RWPE2 (cell line): ENCODE data around the gene TMEM59L.

Experiments used
- ATAC-seq: fragments of 200-7000 bp; cut with Tn5 transposase; 3 replicates; pipeline ENCODE4 v1.9.1; 2021; ENCODE audit warnings: low read depth
- DNase-seq: peaks from one replicate; pipeline ENCODE4 v3.0.0-alpha.2; 2020; ENCODE audit warnings: low spot score
- H3K27ac ChIP-seq: fragments of 450-650 bp; 2 replicates; pipeline ENCODE4 v1.5.1; 2017; ENCODE audit warnings: mild to moderate bottlenecking; ENCODE audit not compliant: poor library complexity, severe bottlenecking
- H3K27me3 ChIP-seq: fragments of 250-450 bp; sonication (Bioruptor Pico); 2 replicates; pipeline ENCODE4 v1.5.1; 2021; ENCODE audit warnings: mild to moderate bottlenecking, moderate library complexity; ENCODE audit not compliant: insufficient read depth, poor library complexity, severe bottlenecking
- H3K36me3 ChIP-seq: fragments of 250-450 bp; sonication (Bioruptor Pico); 2 replicates; pipeline ENCODE4 v1.5.1; 2020; ENCODE audit warnings: low read depth, mild to moderate bottlenecking, moderate library complexity
- H3K4me1 ChIP-seq: fragments of 250-450 bp; sonication (Bioruptor Pico); 2 replicates; pipeline ENCODE4 v1.5.1; 2021; ENCODE audit warnings: mild to moderate bottlenecking, moderate library complexity; ENCODE audit not compliant: insufficient read depth, poor library complexity, severe bottlenecking
- H3K4me3 ChIP-seq: fragments of 250-450 bp; sonication (Bioruptor Pico); 2 replicates; pipeline ENCODE4 v1.5.1; 2021; ENCODE audit warnings: mild to moderate bottlenecking, moderate library complexity; ENCODE audit not compliant: severe bottlenecking
- H3K9me3 ChIP-seq: fragments of 250-450 bp; sonication (Bioruptor Pico); 2 replicates; pipeline ENCODE4 v1.5.1; 2021; ENCODE audit warnings: mild to moderate bottlenecking, moderate library complexity; ENCODE audit not compliant: severe bottlenecking
- CTCF ChIP-seq: fragments of 450-650 bp; IDR thresholded peaks from one replicate; pipeline ENCODE4 v1.5.1; 2017; ENCODE audit warnings: mild to moderate bottlenecking, moderate library complexity; ENCODE audit not compliant: poor library complexity, severe bottlenecking

Gene TMEM59L

GRCh38 chr19:18667531-18668251 lies 55.0 kb downstream of the TMEM59L start:
- TF ChIP-seq CTCF = no peak
- no peaks in the 10 kb centered on the region for H3K4me1 ChIP-seq
- H3K4me3 ChIP-seq = no peak overlapping the region
- ATAC-seq (no peak), DNase-seq (no peak)
- H3K27ac ChIP-seq = no peak overlapping the region
- no peaks in the 10 kb centered on the region for H3K9me3 ChIP-seq
- no peaks in the 10 kb centered on the region for H3K36me3 ChIP-seq
- H3K27me3 ChIP-seq = no peaks in the 10 kb centered on the region

- Histone ChIP-seq H3K27ac (no peak overlapping the region), H3K27me3 (no peaks in the 10 kb centered on the region), H3K4me3 (no peak overlapping the region), H3K36me3 (no peaks in the 10 kb centered on the region), H3K9me3 (no peaks in the 10 kb centered on the region), H3K4me1 (no peaks in the 10 kb centered on the region)
- ATAC-seq (no peak), DNase-seq (no peak)
- no peak for TF ChIP-seq CTCF
Observed at GRCh38 chr19:18668252-18668631, 55.6 kb downstream of the TMEM59L start.

- Histone ChIP-seq H3K4me3 (no peak overlapping the region), H3K27me3 (no peaks in the 10 kb centered on the region), H3K36me3 (no peaks in the 10 kb centered on the region), H3K4me1 (no peaks in the 10 kb centered on the region), H3K9me3 (no peaks in the 10 kb centered on the region), H3K27ac (no peak overlapping the region)
- DNase-seq (no peak), ATAC-seq (no peak)
- TF ChIP-seq CTCF = no peak
Observed at GRCh38 chr19:18668744-18669523, 56.3 kb downstream of the TMEM59L start.

- DNase-seq (no peak), ATAC-seq (no peak)
- H3K4me1 ChIP-seq = no peaks in the 10 kb centered on the region
- no peaks in the 10 kb centered on the region for H3K9me3 ChIP-seq
- H3K36me3 ChIP-seq = no peaks in the 10 kb centered on the region
- no peak for TF ChIP-seq CTCF
- H3K27me3 ChIP-seq = no peaks in the 10 kb centered on the region
- H3K27ac ChIP-seq = no peak overlapping the region
- H3K4me3 ChIP-seq = no peak overlapping the region
Observed at GRCh38 chr19:18669524-18669817, 56.8 kb downstream of the TMEM59L start.

- no peak for DNase-seq
- Histone ChIP-seq H3K4me3 (no peak overlapping the region), H3K36me3 (no peaks in the 10 kb centered on the region), H3K9me3 (no peaks in the 10 kb centered on the region), H3K27ac (no peak overlapping the region), H3K27me3 (no peaks in the 10 kb centered on the region), H3K4me1 (no peaks in the 10 kb centered on the region)
- no peak for ATAC-seq
- no peak for TF ChIP-seq CTCF
Observed at GRCh38 chr19:18669883-18670282, 57.2 kb downstream of the TMEM59L start.
